H1 (cell line): Measurements from ENCODE around the gene IPO9. TPM values are rescaled to one million over a fixed set of nuclear protein-coding genes. Genes with fewer than 3 reads are reported as not detected.

Experiments used
- KDM5A ChIP-seq: fragments of 200-600 bp; IDR thresholded peaks from 2 replicates; pipeline ENCODE4 v1.7.1; 2012; ENCODE audit warnings: mild to moderate bottlenecking, low read length, inconsistent platforms, mixed read lengths
- POLR2A ChIP-seq, 2 experiments: IDR thresholded peaks; 1 replicate in 1 of 2; 2 replicates in 1 of 2; pipeline ENCODE4 v1.6.1; 2011; ENCODE audit warnings: low read depth in 2 of 2, low read length in 2 of 2, mild to moderate bottlenecking in 2 of 2; ENCODE audit errors: control extremely low read depth in 1 of 2
- TAF1 ChIP-seq: IDR thresholded peaks from 2 replicates; pipeline ENCODE4 v1.6.1; 2011; ENCODE audit warnings: mild to moderate bottlenecking, low read depth, low read length
- polyA plus RNA-seq, 7 experiments: library from polyadenylated mRNA; depleted of rRNA in 3 of 7; stranded (reverse) in 5 of 7; unstranded in 2 of 7; fragments of >200 nt in 5 of 7; fragments of 200-250 nt in 2 of 7; gene quantifications; 1 replicate in 5 of 7; 2 replicates in 1 of 7; 4 replicates in 1 of 7; pipeline versions ENCODE4 v1.2.1 to v1.2.3, GENCODE V29; 2011 to 2013; ENCODE audit warnings: missing spikeins in 2 of 7, mixed read lengths in 2 of 7
- total RNA-seq: library from RNA; stranded (reverse); fragmentation: NEBNext Ultra II Directional; extraction: Animal tissue kit (Norgen Biotek cat#: 25700); gene quantifications from 2 replicates; pipeline ENCODE4 v1.2.1, GENCODE V29; 2021

IPO9 gene
- total and polyA plus RNA-seq, 2 of the 8 experiments (the other 6 are each of a cell fraction or from before 2014, with no cell fraction given) = 61.0 to 122 TPM

GRCh38 chr1:201886103-201886885 lies 57.3 kb downstream of the IPO9 start (continued):
- no peak for TF ChIP-seq POLR2A (IDR thresholded peaks at IDR 0.05; ENCODE audit: control extremely low read depth in 1 of 2, low read depth in 2 of 2, low read length in 2 of 2)
- TF ChIP-seq TAF1 = no peak
- no peak for TF ChIP-seq KDM5A
- TF ChIP-seq, all 59 proteins: peak for 0
